Fibroblast of lung (primary cell): ENCODE results near the gene SYT7. TPM values are rescaled to one million over a fixed set of nuclear protein-coding genes. Genes with fewer than 3 reads are reported as not detected.
A peak's percentile ranks its signal among the peaks of the same experiment; 100 is the strongest.

ENCODE experiments used
- DNase-seq, 2 donors: peaks; one replicate each; pipeline versions ENCODE4 v3.0.0 to v3.0.0-alpha.2; 2010; ENCODE audit warnings: low read depth in 2 of 2
- H2AFZ ChIP-seq: 2 replicates; pipeline ENCODE4 v1.5.1; 2012; ENCODE audit warnings: low read length, control low read depth, inconsistent platforms
- H3K27ac ChIP-seq: 2 replicates; pipeline ENCODE4 v1.5.1; 2011; ENCODE audit warnings: low read length, control low read depth; ENCODE audit not compliant: insufficient read depth
- H3K27me3 ChIP-seq: 2 replicates; pipeline ENCODE4 v1.5.1; 2011; ENCODE audit warnings: mild to moderate bottlenecking, low read length; ENCODE audit not compliant: control insufficient read depth, insufficient read depth
- H3K36me3 ChIP-seq: 2 replicates; pipeline ENCODE4 v1.5.1; 2011; ENCODE audit warnings: low read length; ENCODE audit not compliant: control insufficient read depth, insufficient read depth
- H3K4me1 ChIP-seq: 2 replicates; pipeline ENCODE4 v1.5.1; 2011; ENCODE audit warnings: low read length; ENCODE audit not compliant: control insufficient read depth, insufficient read depth; ENCODE audit errors: extremely low read depth
- H3K4me2 ChIP-seq: 2 replicates; pipeline ENCODE4 v1.5.1; 2011; ENCODE audit warnings: low read length, control low read depth; ENCODE audit not compliant: insufficient read depth; ENCODE audit errors: extremely low read depth
- H3K4me3 ChIP-seq, 4 experiments: fragments of 200-600 bp in 1 of 4; sonication (generic) in 1 of 4; replicated peaks in 1 of 4; 2 replicates each; pipeline ENCODE4 v1.5.1; 2011 to 2016; ENCODE audit warnings: low read length in 4 of 4, low read depth in 3 of 4, mild to moderate bottlenecking in 3 of 4, control low read depth in 2 of 4, inconsistent platforms in 1 of 4, mixed read lengths in 1 of 4; ENCODE audit not compliant: insufficient read depth in 1 of 4; ENCODE audit errors: control extremely low read depth in 1 of 4
- H3K79me2 ChIP-seq: 2 replicates; pipeline ENCODE4 v1.5.1; 2012; ENCODE audit warnings: mild to moderate bottlenecking, low read length, inconsistent platforms; ENCODE audit not compliant: control insufficient read depth, insufficient read depth
- H3K9ac ChIP-seq: 2 replicates; pipeline ENCODE4 v1.5.1; 2011; ENCODE audit warnings: mild to moderate bottlenecking, low read length, control low read depth; ENCODE audit not compliant: insufficient read depth
- H3K9me3 ChIP-seq: 2 replicates; pipeline ENCODE4 v1.5.1; 2012; ENCODE audit warnings: low read depth, low read length; ENCODE audit not compliant: control insufficient read depth, insufficient read depth
- H4K20me1 ChIP-seq: 2 replicates; pipeline ENCODE4 v1.5.1; 2011; ENCODE audit warnings: low read length; ENCODE audit not compliant: control insufficient read depth, insufficient read depth; ENCODE audit errors: extremely low read depth
- CTCF ChIP-seq, 2 donors: IDR thresholded peaks in 1 of 2; conservative IDR thresholded peaks in 1 of 2; 1 replicate in 1 of 2; 2 replicates in 1 of 2; pipeline ENCODE4 v1.5.1; 2011 to 2012; ENCODE audit warnings: low read length in 2 of 2, control low read depth in 1 of 2, inconsistent platforms in 1 of 2, low read depth in 1 of 2, mild to moderate bottlenecking in 1 of 2
- EZH2 ChIP-seq: IDR thresholded peaks from 2 replicates; pipeline ENCODE4 v1.5.1; 2012; ENCODE audit warnings: low read length, control low read depth, mild to moderate bottlenecking; ENCODE audit errors: missing control alignments
- polyA plus RNA-seq, 2 donors: library from polyadenylated mRNA; depleted of rRNA in 1 of 2; stranded (reverse) in 1 of 2; unstranded in 1 of 2; fragments of >200 nt; gene quantifications; 2 replicates each; pipeline ENCODE4 v1.2.1, GENCODE V29; 2011 to 2012; ENCODE audit warnings: missing spikeins in 1 of 2
- total RNA-seq: library from RNA; depleted of rRNA; stranded (reverse); fragments of >200 nt; gene quantifications from 2 replicates; pipeline ENCODE4 v1.2.1, GENCODE V29; 2014

Gene SYT7
- total and polyA plus RNA-seq, 2 donors (not counting 1 experiment from before 2014, with no cell fraction given): 2.5 to 25.9 TPM

GRCh38 chr11:61629082-61629833 is 48.4 kb upstream of the SYT7 start:
- H3K4me3 ChIP-seq: no peak overlapping the region
- no peaks in the 10 kb centered on the region for H3K27me3 ChIP-seq
- H3K4me2 ChIP-seq: no peak overlapping the region
- H3K79me2 ChIP-seq: no peaks in the 10 kb centered on the region
- no peaks in the 10 kb centered on the region for H4K20me1 ChIP-seq
- no peaks in the 10 kb centered on the region for H3K9me3 ChIP-seq
- no peak overlapping the region for H2AFZ ChIP-seq
- peaks cover 8% of the 10 kb centered on the region for H3K4me1 ChIP-seq
- H3K27ac ChIP-seq: no peak overlapping the region
- TF ChIP-seq EZH2 (no peak), CTCF (conservative IDR thresholded peaks at IDR 0.05 in 1 of 2, IDR thresholded peaks at IDR 0.05 in 1 of 2; ENCODE audit: low read depth in 1 of 2, low read length in 2 of 2) (no peak)
- DNase-seq: no peak
- H3K36me3 ChIP-seq: no peaks in the 10 kb centered on the region
- H3K9ac ChIP-seq: no peak overlapping the region

DNA sequence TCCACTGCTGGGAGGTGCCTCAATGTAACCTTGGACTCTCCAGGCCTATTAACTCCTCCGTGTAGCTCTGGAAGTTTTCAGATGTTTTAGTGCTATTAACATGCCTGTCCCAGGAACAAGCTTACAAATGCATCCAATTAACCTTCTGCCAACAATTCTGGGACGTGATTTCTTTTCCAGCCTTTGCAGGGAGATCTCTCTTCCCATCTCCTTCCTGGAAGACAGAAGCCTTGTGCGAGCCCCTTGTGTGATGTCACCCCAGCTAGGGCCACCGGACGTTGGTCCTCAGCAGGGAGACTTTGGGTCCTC is 47.7 kb upstream of the SYT7 start:
- no peaks in the 10 kb centered on the region for H3K79me2 ChIP-seq
- no peak overlapping the region for H3K4me2 ChIP-seq
- no peak overlapping the region for H3K9ac ChIP-seq
- peaks cover 8% of the 10 kb centered on the region for H3K4me1 ChIP-seq
- no peak for TF ChIP-seq EZH2
- TF ChIP-seq CTCF (conservative IDR thresholded peaks at IDR 0.05 in 1 of 2, IDR thresholded peaks at IDR 0.05 in 1 of 2; ENCODE audit: low read depth in 1 of 2, low read length in 2 of 2): no peak
- H3K9me3 ChIP-seq: no peaks in the 10 kb centered on the region
- no peak for DNase-seq
- H3K27me3 ChIP-seq: no peaks in the 10 kb centered on the region
- no peaks in the 10 kb centered on the region for H4K20me1 ChIP-seq
- H3K27ac ChIP-seq: no peak overlapping the region
- H2AFZ ChIP-seq: no peak overlapping the region
- no peak overlapping the region for H3K4me3 ChIP-seq
- H3K36me3 ChIP-seq: no peaks in the 10 kb centered on the region

GRCh38 chr11:61627850-61628661 is 47.2 kb upstream of the SYT7 start:
- Histone ChIP-seq H3K4me3 (no peak overlapping the region), H3K79me2 (no peaks in the 10 kb centered on the region), H3K4me1 (peaks cover 8% of the 10 kb centered on the region), H3K27me3 (no peaks in the 10 kb centered on the region), H4K20me1 (no peaks in the 10 kb centered on the region), H3K36me3 (no peaks in the 10 kb centered on the region), H3K9ac (no peak overlapping the region), H2AFZ (no peak overlapping the region), H3K4me2 (no peak overlapping the region), H3K9me3 (no peaks in the 10 kb centered on the region), H3K27ac (no peak overlapping the region)
- TF ChIP-seq EZH2 (no peak), CTCF (conservative IDR thresholded peaks at IDR 0.05 in 1 of 2, IDR thresholded peaks at IDR 0.05 in 1 of 2; ENCODE audit: low read depth in 1 of 2, low read length in 2 of 2) (peak; percentile 90 to 92)
- DNase-seq: peak; percentile 55 to 81
